ENCODE data around the gene TSHZ2. TPM values are rescaled to one million over a fixed set of nuclear protein-coding genes. Genes with fewer than 3 reads are reported as not detected.
"Not testable (repeated sequence)": the region's sequence is repeated elsewhere in the genome, so short reads cannot be mapped to it uniquely, and the experiment has no call there.

TSHZ2 gene
- polyA plus RNA-seq, 5 donors, result 9.5 to 15.8 (median 15.1) TPM

DNA sequence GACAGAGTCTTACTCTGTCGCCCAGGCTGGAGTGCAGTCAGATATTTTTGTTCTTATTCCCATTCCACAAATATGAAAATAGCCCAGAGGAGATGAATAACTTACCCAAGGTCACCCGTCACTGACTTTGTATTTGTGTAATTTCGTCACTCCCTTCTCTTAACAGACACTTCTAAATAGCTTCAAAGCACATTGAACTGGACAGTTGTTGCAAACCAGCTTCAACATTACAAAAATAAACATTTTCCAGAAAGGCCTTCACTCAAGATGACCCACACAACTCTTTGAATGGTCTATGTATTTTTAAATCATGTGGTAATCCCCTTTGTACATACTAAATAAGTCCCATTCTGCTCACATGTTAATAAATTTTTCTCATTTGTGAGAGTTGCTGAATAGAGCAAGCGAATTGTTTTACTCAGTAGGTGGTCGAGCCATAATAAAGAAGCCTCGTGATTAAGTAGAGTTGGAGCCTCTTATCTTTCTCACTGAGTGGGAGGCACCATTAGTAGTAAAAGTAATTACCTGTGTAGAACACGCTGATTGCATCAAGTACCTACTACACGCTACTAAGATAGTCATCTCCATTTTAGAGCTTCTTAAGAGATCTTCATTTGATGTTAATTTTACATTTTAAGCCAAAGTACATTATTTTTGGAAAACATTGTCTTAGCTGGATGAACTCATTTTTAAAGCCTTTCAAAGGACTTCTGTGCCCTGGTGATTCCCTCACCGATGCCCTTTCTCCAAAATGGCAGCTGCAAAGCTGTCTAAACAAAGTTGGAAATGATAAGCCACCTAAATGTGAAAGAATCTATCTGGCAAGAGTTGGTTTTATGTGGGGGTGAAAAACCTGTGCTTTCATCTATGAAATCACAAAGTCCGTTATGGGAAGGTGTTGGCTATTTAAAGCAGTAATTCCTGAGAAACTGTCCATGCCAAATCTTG lies 110.0 kb downstream of the TSHZ2 start:
- DNase-seq, result no peak

GRCh38 chr20:53083411-53083810 lies 111.3 kb downstream of the TSHZ2 start:
- no peak for DNase-seq

- DNase-seq, result no peak
Observed at GRCh38 chr20:53084408-53084997, 112.3 kb downstream of the TSHZ2 start.

DNA sequence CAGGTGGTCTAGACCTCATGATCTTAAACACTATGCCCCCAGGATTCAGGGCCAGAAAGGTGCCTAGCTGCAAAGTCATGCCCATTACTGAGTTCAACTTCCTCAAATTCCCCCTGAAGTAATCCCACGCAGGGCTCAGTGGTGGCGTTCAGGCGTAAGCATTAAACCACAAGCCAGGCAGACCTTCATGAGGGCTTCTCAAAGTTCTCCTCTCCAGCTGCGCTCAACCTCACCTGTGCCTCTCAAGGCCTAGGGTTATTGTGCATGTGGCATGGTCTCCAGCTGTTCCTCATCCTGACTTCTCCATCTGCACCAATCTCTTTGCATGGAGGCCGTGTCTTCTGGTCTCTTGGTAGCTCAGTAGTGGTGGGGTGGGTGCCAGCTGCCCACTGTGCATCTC lies 113.6 kb downstream of the TSHZ2 start:
- DNase-seq, result no peak

- DNase-seq, result no peak
Observed at GRCh38 chr20:53087037-53087777, 115.0 kb downstream of the TSHZ2 start.

DNA sequence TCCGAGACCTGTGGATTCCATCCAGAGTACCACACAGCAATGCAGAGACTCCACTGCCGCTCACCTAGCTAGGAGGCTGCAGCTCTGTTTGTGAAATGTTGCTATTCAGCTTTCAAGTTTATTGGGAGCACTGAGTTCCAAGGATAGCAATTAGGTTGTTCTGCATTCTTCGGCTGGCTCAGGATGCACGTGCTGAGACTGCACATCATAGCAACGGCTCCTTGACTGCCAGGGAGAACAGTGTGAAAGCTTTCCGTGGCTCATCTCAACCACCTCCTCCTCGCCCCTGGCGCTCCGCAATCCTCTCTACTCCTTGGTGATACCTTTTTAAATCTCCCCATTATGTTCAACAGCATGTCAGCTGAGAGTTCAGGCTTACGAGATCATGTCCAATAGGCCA lies 116.6 kb downstream of the TSHZ2 start:
- no peak for DNase-seq

DNA sequence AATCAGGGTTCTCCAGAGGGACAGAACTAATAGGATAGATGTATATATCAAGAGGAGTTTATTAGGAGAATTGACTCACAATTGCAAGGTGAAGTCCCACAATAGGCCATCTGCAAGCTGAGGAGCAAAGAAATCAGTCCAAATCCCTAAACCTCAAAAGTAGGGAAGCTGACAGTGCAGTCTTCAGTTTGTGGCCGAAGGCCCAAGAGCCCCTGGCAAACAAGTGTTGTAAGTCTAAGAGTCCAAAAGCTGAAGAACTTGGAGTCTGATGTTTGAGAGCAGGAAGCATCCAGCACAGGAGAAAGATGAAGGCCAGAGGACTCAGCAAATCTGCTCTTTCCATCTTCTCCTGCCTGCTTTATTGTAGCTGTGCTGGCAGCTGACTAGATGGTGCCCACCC lies 117.7 kb downstream of the TSHZ2 start:
- not testable (repeated sequence) for DNase-seq

- DNase-seq, result no peak
Observed at GRCh38 chr20:53091789-53092188, 119.6 kb downstream of the TSHZ2 start.

DNA sequence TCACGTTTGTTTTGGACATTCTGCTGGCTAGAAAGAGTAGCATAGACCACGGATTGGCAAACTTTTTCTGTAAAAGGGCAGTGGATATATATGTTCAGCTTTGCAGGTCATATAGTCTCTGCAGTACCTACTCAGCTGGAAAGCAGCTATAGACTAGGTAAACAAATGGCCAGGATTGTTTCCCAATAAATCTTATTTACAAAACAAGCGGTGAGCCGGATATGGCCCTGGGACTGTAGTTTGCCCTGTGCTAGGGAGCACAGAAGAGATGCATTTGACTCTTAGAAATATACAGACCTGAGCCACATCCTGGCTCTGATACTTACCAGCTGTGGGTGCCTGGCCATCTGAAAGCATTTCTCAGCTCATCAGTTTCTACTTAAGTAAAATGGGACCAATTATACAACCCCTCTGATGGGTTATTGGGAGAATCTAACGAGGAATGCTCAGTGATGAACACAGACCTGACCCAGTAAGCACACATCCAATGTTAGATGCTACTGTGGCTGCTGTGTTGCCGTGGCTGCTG lies 120.7 kb downstream of the TSHZ2 start:
- peak in 1 of 2 donors; percentile 28 for DNase-seq

GRCh38 chr20:53097371-53097770 lies 125.2 kb downstream of the TSHZ2 start:
- DNase-seq, result no peak

GRCh38 chr20:53097791-53098190 lies 125.6 kb downstream of the TSHZ2 start:
- DNase-seq, result no peak

DNA sequence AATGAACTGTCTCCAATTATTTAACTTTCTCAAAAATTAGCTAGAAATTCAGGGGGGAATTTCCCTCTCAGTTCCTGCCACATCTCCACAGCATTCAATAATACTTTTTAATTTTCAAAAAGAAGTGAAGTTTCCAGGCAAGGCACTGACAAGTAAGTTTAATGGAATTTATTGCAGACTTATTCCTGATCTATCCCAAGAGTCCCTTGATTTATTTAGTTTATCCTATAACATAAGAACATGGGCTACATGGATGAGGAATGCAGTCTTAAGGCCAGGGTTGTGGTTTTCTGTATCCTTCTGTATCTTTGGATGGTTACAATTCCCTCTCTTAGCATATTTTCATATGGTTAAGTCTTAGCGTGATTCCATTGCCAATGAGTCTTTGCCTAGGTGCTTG lies 126.5 kb downstream of the TSHZ2 start:
- DNase-seq, result no peak

DNA sequence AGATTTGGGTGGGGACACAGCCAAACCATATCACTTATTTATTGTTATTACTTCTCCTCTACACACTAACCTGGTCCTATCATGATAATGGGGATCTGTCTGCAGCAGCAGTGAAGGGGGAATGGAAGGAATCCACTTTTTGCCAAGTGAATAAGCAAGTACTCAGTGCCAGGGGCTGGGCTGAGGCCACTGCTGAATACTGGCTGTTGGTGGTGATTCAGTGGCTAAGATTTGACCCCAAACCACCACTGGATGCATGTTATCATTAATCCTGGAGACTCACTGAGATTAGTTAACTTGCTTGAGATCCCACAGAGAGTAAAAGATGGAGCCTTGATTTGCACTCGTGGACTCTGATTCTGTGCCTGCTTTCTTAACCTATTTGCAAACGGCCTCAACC lies 127.7 kb downstream of the TSHZ2 start:
- no peak for DNase-seq

DNA sequence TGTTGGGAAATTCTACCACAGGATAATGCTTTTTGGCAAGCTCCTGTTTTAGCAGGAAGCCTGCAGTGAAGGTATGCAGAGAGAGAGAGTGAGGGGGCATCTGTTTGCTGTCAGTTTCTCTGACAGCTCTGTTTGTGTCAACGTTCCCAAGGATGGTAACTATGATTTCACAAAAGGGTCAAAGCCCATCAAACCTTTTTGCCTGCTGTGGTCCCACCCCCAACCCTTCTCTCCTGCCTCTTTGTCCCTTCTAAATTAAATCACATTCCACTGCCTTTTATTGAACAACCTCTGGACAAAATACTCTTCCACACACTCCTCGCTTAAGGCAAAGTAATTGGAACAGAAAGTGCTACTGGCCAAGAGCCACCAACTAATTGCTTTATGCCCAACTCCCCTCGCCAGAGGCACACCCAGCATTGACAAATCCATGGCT lies 128.3 kb downstream of the TSHZ2 start:
- DNase-seq, result no peak

- no peak for DNase-seq
Observed at GRCh38 chr20:53101992-53102760, 130.0 kb downstream of the TSHZ2 start.

DNA sequence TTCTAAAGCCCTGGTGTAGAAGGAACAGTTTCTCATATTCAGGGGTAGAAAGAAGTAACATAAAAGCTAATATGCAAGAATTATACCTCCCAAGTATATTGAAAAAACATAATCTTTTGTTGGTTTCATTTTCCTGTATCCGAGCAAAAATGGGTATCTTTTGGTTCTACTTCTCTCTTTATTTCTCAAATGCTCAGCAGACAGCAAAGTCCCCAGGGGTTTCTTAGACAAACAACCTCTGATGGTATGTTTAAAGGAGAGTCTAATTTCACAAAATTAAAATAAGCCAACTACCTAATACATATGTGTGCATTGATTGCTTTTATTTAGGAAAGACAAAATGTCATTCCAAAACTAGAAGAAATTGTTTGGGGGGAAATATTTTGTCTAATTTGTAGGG lies 131.0 kb downstream of the TSHZ2 start:
- DNase-seq, result no peak

GRCh38 chr20:53104884-53105283 lies 132.7 kb downstream of the TSHZ2 start:
- DNase-seq, result no peak

DNA sequence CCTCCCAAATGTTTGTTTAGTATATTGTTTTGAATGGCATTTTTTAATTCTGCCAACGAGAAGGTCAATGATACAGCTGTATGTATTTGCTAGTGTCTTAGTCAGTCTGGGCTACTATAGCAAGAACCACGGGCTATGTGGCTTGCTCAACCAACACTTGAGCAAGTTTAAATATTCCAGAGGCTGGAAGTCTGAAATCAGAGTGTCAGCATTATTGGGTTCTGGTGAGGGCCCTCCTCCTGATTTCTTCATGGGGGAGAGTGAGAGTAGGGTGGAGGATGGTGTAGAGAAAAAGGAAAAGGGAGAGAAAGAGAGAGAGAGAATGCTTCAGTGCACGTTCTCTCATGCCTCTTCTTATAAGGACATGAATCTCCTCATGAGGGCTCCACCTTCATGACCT lies 144.6 kb downstream of the TSHZ2 start:
- DNase-seq, result no peak

DNA sequence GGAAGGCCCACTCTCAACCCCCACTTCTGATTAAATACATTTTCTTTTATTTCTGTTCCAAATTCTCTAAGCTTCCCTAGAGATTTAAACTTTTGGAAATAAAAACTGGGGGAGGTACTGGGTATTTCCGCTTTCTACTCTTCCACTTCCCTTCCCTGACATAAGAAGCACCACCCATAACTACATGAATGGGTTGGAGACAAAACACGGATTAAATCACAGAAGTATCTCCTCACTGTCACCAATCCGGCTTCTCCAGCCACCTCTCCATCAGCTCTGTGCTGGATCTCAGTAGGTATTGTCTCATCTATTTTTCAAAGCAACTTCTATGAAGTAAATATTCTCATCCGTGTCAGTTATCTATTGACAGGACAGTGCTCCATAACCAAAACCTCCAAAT lies 150.7 kb downstream of the TSHZ2 start:
- no peak for DNase-seq

DNA sequence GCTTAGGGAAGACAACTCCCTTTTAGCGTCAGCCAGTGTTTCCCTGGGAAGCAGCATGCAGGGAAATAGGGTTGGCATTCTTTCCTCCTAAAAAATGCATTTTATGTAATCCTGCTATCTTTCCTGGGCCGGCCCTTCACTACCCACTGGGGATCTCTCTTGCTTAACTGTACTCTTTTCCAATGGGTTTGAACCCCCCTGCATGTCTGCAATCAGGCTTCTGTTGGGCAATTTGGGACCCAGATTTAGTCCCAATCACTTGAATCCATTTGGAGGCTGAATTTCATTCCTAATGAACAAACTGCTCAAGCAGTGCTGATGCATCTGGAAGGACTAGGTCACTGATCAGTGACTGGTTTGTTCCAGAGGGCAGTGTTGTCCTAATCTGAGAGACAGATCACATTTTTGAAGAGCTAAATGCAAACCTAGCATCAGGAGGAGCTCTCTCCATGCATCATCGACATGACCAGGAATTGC lies 152.0 kb downstream of the TSHZ2 start:
- DNase-seq, result peak in 1 of 2 donors; percentile 8

DNA sequence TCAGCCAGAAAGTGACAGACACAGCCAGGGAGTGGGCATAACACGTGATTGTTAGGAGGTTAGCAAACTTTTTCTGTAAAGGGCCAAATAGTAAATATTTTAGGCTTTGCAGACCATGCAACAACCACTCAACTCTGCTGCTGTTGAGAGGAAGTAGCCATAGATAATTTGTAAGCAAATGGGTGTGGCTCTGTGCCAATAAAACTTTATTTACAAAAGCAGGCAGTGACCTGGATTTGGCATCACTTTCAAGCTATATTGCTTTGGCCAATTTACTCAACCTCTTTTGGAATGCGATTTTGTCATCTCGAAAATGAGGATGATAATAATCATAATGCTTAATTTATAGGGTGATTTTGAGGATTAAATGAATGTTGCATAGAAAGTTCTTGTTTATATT lies 152.6 kb downstream of the TSHZ2 start:
- DNase-seq, result no peak
